KBM-7 (cell line): ENCODE measurements around the gene RGS9.
"Not testable (repeated sequence)": the region's sequence is repeated elsewhere in the genome, so short reads cannot be mapped to it uniquely, and the experiment has no call there.

Source experiments
- DNase-seq: peaks from one replicate; pipeline ENCODE4 v3.0.0-alpha.2; 2015
- in situ Hi-C: fragments of 300-500 bp; cut with MboI; formaldehyde crosslinking; loops from 2 replicates; pipeline ENCODE4 v1.14.3; 2020; ENCODE audit warnings: low sequenced_read_pairs, low pct_unique_long_range_greater_than_20kb, mixed read lengths

RGS9 gene

GRCh38 chr17:65109543-65109942, 27.6 kb upstream of the RGS9 start:
- DNase-seq = no peak
- in situ Hi-C loops = no loop called here

DNA sequence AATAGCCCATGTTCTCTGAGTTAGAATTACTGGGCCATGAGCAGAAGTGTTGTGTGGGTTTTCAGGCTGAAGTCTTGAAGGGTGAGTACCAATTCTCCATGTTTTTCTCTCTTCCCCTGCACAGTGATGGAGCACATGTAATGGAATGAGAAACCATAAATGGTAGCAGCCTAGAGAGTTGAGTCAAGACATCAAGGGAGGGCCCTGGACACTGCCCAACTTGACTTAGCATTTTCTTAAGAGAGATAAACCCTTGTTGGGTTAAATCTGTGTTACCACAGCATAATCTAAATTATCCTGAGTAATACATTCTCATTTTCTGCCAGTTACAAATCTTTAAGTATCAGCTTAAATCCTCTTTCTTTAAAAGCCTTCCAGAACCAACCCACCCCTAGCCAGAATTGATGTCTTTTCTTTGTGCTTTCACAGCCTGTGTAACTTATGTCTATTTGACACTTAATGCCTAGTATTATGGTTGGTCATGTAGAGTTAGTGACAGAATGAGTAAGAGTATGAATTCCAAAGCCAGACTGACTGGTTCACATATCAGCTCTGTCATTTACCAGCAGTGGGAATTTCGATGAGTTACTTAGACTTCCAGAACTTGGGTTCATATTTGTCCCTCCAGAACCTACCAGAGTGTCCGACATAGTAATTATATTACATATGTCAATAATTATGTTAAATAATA, 27.0 kb upstream of the RGS9 start:
- DNase-seq = no peak
- in situ Hi-C loops = no loop called here

DNA sequence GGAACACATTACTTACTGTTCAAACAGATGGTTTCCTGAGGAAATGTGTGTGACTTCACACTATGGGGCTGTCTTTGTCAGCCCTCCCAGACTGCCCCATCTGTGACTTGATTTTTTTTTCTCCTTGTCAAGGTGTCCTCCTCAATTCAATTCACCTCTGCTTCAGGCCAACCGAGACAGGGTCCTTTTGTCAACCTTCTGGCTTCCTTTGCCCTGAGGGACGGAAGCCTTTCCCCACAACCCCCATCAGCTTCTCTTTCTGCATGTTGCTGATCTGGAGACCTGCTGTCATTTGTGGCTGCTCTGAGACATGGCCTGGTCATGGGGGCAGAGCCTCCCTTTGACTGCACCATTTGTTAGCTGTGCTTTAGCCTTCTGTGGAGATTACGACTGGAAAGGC, 21.3 kb upstream of the RGS9 start:
- in situ Hi-C loops = no loop called here
- peak; percentile 31 for DNase-seq

DNA sequence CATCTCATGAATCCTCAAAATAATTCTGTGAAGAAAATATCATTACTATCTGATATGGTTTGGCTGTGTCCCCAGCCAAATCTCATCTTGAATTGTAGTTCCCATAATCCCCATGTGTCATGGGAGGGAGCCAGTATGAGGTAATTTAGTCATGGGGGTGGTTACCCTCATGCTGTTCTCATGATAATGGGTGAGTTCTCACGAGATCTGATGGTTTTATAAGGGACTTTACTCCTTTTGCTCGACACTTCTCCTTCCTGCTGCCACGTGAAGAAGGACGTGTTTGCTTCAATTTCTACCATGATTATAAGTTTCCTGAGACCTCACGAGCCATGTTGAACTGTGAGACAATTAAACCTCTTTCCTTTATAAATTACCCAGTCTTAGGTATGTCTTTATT, 20.7 kb upstream of the RGS9 start:
- in situ Hi-C loops = not testable (repeated sequence)
- peak; percentile 34 for DNase-seq

GRCh38 chr17:65117384-65118035, 19.7 kb upstream of the RGS9 start:
- DNase-seq = no peak
- in situ Hi-C loops = no loop called here

- DNase-seq = no peak
- in situ Hi-C loops = no loop called here
These were observed 15.8 kb upstream of the RGS9 start for GRCh38 chr17:65121368-65121767.

- in situ Hi-C loops = no loop called here
These were observed 15.0 kb upstream of the RGS9 start for GRCh38 chr17:65121916-65122806.

GRCh38 chr17:65122836-65123756, 14.1 kb upstream of the RGS9 start:
- peak; percentile 97 for DNase-seq
- in situ Hi-C loops = no loop called here

More at GRCh38 chr17:65121916-65122806, 15.0 kb upstream of the RGS9 start:
- DNase-seq = peak; percentile 49

DNA sequence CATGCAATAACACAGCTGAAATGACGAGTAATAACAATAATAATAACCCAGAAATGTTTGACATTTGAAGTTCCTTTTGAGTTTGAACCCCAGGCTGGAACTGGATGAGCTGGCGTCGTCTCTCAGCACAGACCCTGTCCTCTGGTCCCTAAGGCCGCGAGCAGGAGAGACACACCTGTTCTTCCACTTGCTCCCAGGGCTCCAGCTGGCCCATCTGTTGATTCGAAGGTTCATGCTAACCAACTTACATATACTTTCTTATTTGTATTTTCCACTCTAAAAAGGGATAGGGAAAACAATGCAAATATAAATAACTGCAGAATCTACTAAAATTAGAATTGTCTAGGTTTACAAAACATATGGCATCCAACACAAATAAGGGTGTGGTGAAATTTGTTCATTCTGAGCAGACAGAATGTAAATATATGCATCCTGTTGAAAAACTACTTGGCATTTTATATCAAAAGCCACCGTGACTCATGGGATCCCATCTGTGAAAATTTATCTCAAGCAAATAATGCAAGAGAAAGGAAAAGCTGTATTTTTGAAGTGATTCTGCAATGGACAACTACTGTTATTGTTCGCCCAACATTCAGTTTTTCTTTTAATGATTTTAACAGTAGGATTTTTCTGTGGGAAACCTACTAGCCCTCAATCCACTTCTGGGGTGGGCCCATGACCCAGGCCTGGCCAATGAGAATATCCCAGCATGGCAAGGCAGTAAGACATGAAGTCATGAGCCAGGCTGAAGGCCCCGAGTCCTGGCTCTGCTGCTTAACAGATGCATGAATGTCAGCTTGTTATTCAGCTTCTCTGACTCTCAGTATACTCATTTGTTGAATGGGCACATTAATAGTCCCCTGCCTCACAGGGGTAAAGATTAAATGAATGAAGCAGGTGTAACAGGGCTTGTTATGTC, 13.2 kb upstream of the RGS9 start:
- no peak for DNase-seq
- in situ Hi-C loops = no loop called here

DNA sequence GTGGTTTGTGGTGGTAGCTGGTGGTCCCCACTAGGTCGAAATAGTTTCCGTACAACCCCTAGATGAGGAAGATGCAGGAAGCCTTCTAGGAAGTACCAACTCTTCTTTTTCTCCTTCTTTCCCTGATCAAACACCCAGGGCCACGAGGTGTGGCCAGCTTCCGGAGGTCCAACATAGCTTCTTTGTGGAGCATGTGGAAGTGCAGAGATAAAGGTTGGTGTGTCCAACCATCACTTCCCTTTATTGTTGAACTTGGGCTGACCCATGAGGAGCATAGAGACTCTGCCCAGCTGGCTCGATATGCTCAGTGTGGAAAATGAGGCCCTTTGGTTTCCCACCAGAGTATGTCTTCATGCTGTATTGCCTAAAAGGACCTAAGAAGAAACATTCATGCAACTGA, 6.3 kb upstream of the RGS9 start:
- peak; percentile 27 for DNase-seq
- in situ Hi-C loops = no loop called here

GRCh38 chr17:65131240-65131639, 5.9 kb upstream of the RGS9 start:
- no peak for DNase-seq
- in situ Hi-C loops = no loop called here

- in situ Hi-C loops = no loop called here
- DNase-seq = no peak
These were observed 5.2 kb upstream of the RGS9 start for GRCh38 chr17:65131946-65132345.

DNA sequence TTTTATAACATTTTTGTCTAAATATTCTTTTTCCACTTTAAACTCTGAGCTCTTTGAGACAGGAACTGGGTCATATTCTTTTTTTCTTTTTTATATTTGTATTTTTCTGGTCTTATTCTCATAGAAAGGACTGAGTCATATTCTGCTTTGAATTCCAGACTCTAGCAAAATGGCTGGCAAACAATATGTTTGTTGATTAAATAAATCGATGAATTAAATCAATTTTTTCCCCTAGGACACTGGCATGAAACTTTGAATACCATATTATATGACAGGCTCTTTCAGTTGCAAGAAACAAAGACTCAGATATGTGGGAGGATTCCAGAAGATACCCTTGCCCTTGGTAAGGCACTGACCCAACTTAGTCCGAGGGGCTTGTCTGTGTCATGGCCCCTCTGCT, 3.1 kb upstream of the RGS9 start:
- in situ Hi-C loops = no loop called here
- DNase-seq = no peak

GRCh38 chr17:65139101-65139764, 2.1 kb downstream of the RGS9 start:
- in situ Hi-C loops = no loop called here
- no peak for DNase-seq

DNA sequence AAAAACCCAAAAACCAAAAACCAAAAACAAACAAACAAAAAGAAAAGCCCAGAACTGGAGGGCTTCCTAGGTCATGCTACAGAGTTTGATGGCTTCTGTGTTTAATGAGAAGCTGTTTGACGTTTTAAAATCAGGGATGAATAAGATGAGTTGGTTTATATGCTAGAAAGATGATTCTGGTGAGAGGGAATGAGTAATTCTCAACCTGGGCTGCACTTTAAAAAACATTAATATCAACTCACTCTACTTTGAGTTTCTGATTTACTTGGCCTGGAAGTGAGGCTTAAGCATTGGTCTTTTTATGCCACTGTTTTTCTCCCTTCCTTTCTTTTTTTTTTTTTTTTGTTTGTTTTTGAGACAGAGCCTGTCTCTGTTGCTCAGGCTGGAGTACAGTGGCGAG, 5.1 kb downstream of the RGS9 start:
- no peak for DNase-seq
- in situ Hi-C loops = no loop called here

- in situ Hi-C loops = no loop called here
- no peak for DNase-seq
These were observed 6.9 kb downstream of the RGS9 start for GRCh38 chr17:65143889-65144604.

DNA sequence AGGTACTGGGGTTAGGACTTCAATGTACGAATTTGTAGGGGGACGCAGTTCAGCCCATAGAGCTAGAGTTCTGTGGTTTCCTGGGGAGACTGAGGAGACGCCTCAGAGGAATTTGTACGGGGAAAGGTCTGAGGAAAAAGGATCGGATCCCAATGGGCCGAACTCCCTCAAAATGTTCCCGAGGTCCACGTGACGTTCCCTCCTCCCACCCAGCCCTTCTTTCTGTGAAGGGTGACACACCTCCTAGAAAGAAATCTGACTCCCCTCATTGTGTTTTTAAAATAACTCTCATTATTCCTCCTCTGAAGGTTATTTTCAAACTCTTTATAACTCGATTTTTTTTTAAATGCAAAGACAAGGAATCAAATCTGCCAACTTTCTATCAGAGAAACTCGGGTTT, 8.6 kb downstream of the RGS9 start:
- DNase-seq = no peak
- in situ Hi-C loops = no loop called here
